Lower leg skin (tissue), 4 donors: ENCODE measurements around the gene FBXW4. TPM values are rescaled to one million over a fixed set of nuclear protein-coding genes. Genes with fewer than 3 reads are reported as not detected.
A peak's percentile ranks its signal among the peaks of the same experiment; 100 is the strongest.

Source experiments
- DNase-seq, 2 donors: peaks; one replicate each; pipeline ENCODE4 v3.0.0-alpha.2; 2019; ENCODE audit warnings: low spot score in 2 of 2
- H3K4me3 ChIP-seq: fragments of 200-600 bp; sonication (generic); 2 replicates; pipeline ENCODE4 v1.5.1; 2017; ENCODE audit warnings: mild to moderate bottlenecking, low read depth; ENCODE audit not compliant: poor library complexity, severe bottlenecking
- CTCF ChIP-seq, 3 donors: fragments of 450-650 bp; IDR thresholded peaks; one replicate each; pipeline ENCODE4 v1.5.1; 2016; ENCODE audit warnings: antibody characterized with exemption in 3 of 3, mild to moderate bottlenecking in 3 of 3, moderate library complexity in 2 of 3
- POLR2A ChIP-seq, 2 donors: fragments of 450-650 bp; IDR thresholded peaks; one replicate each; pipeline ENCODE4 v1.6.1; 2016 to 2017; ENCODE audit warnings: antibody characterized with exemption in 2 of 2, mild to moderate bottlenecking in 1 of 2, moderate library complexity in 1 of 2
- WGBS, 2 donors: methylation state at CpG; one replicate each; pipeline ENCODE4 v1.1.5; 2018; 5-methylcytosine and 5-hydroxymethylcytosine counted together
- intact Hi-C: fragments of 100-400 bp; cut with DNase I; formaldehyde crosslinking; loops from one replicate; pipeline ENCODE4 v1.15.0; 2023; ENCODE audit warnings: low total_unique reads
- microRNA-seq, 2 donors: library from miRNA; unstranded; fragments of <30 nt; microRNA quantifications; one replicate each; pipeline ENCODE4, GENCODE V29; 2016; ENCODE audit warnings: borderline replicate concordance in 2 of 2, borderline number of aligned reads in 1 of 2
- total RNA-seq, 4 donors: library from RNA; depleted of rRNA; stranded (reverse); fragments of >200 nt; gene quantifications; one replicate each; pipeline ENCODE4 v1.1.0, GENCODE V29; 2016

Gene FBXW4
- total RNA-seq, 4 donors from 2014 or later, result 51.9 to 102 (median 69.6) TPM

DNA sequence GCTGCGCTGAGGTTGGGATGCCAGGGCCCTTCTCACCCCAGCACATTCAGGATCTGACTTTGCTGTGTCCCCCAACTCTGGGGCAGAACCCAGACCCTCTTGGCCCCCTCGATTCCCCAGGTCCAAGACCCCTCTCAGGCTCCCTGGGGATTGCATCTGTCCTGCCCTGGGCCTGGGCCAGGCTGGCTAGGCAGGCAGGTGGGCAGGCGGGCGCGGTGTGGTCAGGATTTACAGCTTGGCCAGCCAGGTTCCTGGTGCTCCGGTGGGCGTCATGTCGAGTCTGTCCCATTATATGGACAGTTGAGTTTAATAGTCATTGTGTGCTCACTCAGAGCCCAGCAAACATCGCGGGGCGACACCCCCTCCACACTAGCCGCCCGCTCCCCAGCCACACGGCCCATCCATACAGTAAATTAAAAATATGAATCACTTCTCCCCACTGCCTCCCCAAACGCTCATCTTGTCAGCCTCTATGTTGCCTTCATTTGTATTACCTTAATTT is 130.4 kb downstream of the FBXW4 start:
- no peak for TF ChIP-seq CTCF (IDR thresholded peaks at IDR 0.05)
- TF ChIP-seq POLR2A (IDR thresholded peaks at IDR 0.05), result no peak
- no peak overlapping the region for H3K4me3 ChIP-seq
- intact Hi-C loops, result no loop called here
- DNase-seq, result peak in 1 of 2 donors; percentile 65
- WGBS, 2 donors, result 84 to 86% methylated on average over 15 of the region's 15 CpGs

DNA sequence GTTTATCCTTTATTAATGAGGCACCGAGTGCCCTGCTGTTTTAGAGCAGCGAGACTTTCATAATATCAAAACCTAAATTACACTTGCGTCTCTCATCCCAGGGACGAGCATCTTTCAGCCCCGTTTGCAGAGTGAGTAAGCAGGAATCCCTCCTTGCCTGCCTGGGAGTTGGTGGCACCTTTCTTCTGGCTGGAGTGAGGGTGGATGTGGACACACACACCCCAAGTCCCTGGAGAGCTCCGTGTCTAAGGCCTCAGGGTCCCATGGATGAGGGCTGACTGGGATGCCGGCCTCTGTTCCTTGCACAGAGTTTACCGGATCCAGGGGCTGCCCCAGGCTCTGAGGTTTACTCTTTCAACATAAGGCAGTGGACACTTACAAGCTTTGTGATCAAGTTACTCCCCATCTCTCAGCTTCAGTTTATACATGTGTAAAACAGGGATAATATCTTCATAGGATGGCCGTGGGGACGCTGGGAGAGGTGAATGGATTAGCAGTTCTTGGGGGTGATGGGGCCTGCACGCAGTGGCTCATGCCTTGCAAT is 131.4 kb downstream of the FBXW4 start:
- DNase-seq, result peak in 1 of 2 donors; percentile 34
- intact Hi-C loops, result no loop called here
- no peak overlapping the region for H3K4me3 ChIP-seq
- 67 to 69% methylated on average over 11 of the region's 11 CpGs for WGBS, 2 donors
- TF ChIP-seq POLR2A (IDR thresholded peaks at IDR 0.05) (no peak), CTCF (IDR thresholded peaks at IDR 0.05) (no peak)

GRCh38 chr10:101563007-101563406 is 132.0 kb downstream of the FBXW4 start:
- intact Hi-C loops, result no loop called here

GRCh38 chr10:101562231-101562630 is 132.7 kb downstream of the FBXW4 start:
- TF ChIP-seq CTCF (IDR thresholded peaks at IDR 0.05) (no peak), POLR2A (IDR thresholded peaks at IDR 0.05) (no peak)
- intact Hi-C loops, result no loop called here
- DNase-seq, result peak in 1 of 2 donors; percentile 78
- H3K4me3 ChIP-seq, result no peak overlapping the region
- WGBS, 2 donors, result 79 to 88% methylated on average over 5 of the region's 5 CpGs

More at GRCh38 chr10:101563007-101563406, 132.0 kb downstream of the FBXW4 start:
- no peak overlapping the region for H3K4me3 ChIP-seq
- DNase-seq, result peak in 1 of 2 donors; percentile 75
- 70 to 72% methylated on average over 3 of the region's 3 CpGs for WGBS, 2 donors
- no peak for TF ChIP-seq POLR2A (IDR thresholded peaks at IDR 0.05)
- TF ChIP-seq CTCF (IDR thresholded peaks at IDR 0.05), result no peak

GRCh38 chr10:101561068-101561915 is 133.7 kb downstream of the FBXW4 start:
- TF ChIP-seq CTCF (IDR thresholded peaks at IDR 0.05), result no peak
- no peak for TF ChIP-seq POLR2A (IDR thresholded peaks at IDR 0.05)
- no peak overlapping the region for H3K4me3 ChIP-seq
- DNase-seq, result peak in 1 of 2 donors; percentile 80
- WGBS, 2 donors, result 68 to 70% methylated on average over 13 to 15 of the region's 15 CpGs
- intact Hi-C loops, result no loop called here

Small RNA genes within 50 kb of the gene (microRNA-seq; reads per million reads assigned to microRNA genes)
- gene MIR3158-1 (0 reads per million in 2 donors), gene MIR3158-2 (0 reads per million in 2 donors)

Other genes with a start within 250 kb of the FBXW4 start
- gene POLL, start 106.9 kb downstream of the FBXW4 start, total RNA-seq, result 10 to 100 TPM; 13.6 to 19.9 (median 17.1) TPM
- 10 to 100 TPM in 3 of 4 donors, 1 to 10 TPM in 1; 9.6 to 18.4 (median 11.4) TPM for gene DPCD, start 106.8 kb downstream of the FBXW4 start, total RNA-seq
- not detected for gene FGF8, start 80.9 kb upstream of the FBXW4 start, total RNA-seq
- 10 to 100 TPM; 24.6 to 37.7 (median 27.4) TPM for gene NPM3, start 88.3 kb upstream of the FBXW4 start, total RNA-seq
- 100 to 1,000 TPM in 3 of 4 donors, 10 to 100 TPM in 1; 72.2 to 188 (median 116) TPM for gene OGA, start 123.3 kb upstream of the FBXW4 start, total RNA-seq
- 1 to 10 TPM; 1.7 to 5.2 (median 3.1) TPM for gene KCNIP2, start 148.6 kb upstream of the FBXW4 start, total RNA-seq